Right lobe of liver (tissue), 4 donors: ENCODE data around the gene BMAL2.

ENCODE experiments used
- CTCF ChIP-seq, 4 donors: fragments of 200-600 bp in 3 of 4; fragments of 450-650 bp in 1 of 4; IDR thresholded peaks; one replicate each; pipeline versions ENCODE4 v1.5.1 to v1.8.0; 2016 to 2022; ENCODE audit warnings: antibody characterized with exemption in 4 of 4, mild to moderate bottlenecking in 2 of 4
- POLR2A ChIP-seq: fragments of 450-650 bp; IDR thresholded peaks from one replicate; pipeline ENCODE4 v1.6.1; 2017; ENCODE audit warnings: antibody characterized with exemption, mild to moderate bottlenecking
- donor health status: DM: no; HTN: no; CAD: no.
- donor health status: DM: no; HTN: no; CAD: no.
- donor health status: DM: no; HTN: yes; CAD: no.

- TF ChIP-seq POLR2A (no peak), CTCF (IDR thresholded peaks at IDR 0.05) (no peak)
These were observed 15.1 kb downstream of the BMAL2 start for GRCh38 chr12:27347779-27348178.
